ENCODE results near the gene PAX1.

DNA sequence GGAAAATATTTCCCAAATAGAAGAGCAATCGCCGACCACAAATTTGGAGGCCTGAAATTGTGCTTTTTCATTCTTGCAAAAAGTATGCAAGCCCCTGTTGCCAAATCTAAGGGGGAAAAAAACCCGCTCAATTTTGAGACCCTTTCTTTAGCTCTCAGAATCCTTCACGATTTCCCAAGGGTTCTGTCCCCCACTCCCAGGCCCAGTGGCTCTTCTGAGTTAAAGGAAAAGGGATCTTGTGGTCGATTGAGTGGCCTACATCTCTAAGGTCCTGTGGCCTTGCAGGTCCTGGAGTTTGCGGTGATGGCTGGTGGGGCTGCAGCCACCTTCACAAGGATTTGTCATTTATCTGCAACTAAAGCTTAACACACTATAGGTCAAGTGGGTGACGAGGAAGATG, 1.8 kb downstream of the PAX1 start:
- TF ChIP-seq POLR2A (IDR thresholded peaks at IDR 0.05; ENCODE audit: low read length) (no peak), GATA1 (IDR thresholded peaks at IDR 0.05; ENCODE audit: low read depth, low read length) (no peak)

Measured in erythroblast (primary cell).